ENCODE results near the gene SPOCK1.

SPOCK1 gene

GRCh38 chr5:137207023-137207760, 291.9 kb downstream of the SPOCK1 start:
- no peak for DNase-seq (ENCODE audit: low read depth)
- H3K4me3 ChIP-seq (ENCODE audit: control insufficient read depth, low read depth, low read length) = no peak overlapping the region
- no peak for TF ChIP-seq CTCF (IDR thresholded peaks at IDR 0.05; ENCODE audit: control insufficient read depth, insufficient read depth, low read depth, low read length, missing control alignments)

- no peak overlapping the region for H3K4me3 ChIP-seq (ENCODE audit: control insufficient read depth, low read depth, low read length)
- TF ChIP-seq CTCF (IDR thresholded peaks at IDR 0.05; ENCODE audit: control insufficient read depth, insufficient read depth, low read depth, low read length, missing control alignments) = peak; percentile 23
- DNase-seq (ENCODE audit: low read depth) = peak; percentile 39
Measured at GRCh38 chr5:137206030-137206715, 293.0 kb downstream of the SPOCK1 start.

GRCh38 chr5:137205231-137206027, 293.7 kb downstream of the SPOCK1 start:
- TF ChIP-seq CTCF (IDR thresholded peaks at IDR 0.05; ENCODE audit: control insufficient read depth, insufficient read depth, low read depth, low read length, missing control alignments) = no peak
- no peak overlapping the region for H3K4me3 ChIP-seq (ENCODE audit: control insufficient read depth, low read depth, low read length)
- no peak for DNase-seq (ENCODE audit: low read depth)

GRCh38 chr5:137203011-137203632, 296.0 kb downstream of the SPOCK1 start:
- H3K4me3 ChIP-seq (ENCODE audit: control insufficient read depth, low read depth, low read length) = no peak overlapping the region
- no peak for TF ChIP-seq CTCF (IDR thresholded peaks at IDR 0.05; ENCODE audit: control insufficient read depth, insufficient read depth, low read depth, low read length, missing control alignments)
- no peak for DNase-seq (ENCODE audit: low read depth)

- DNase-seq (ENCODE audit: low read depth) = peak; percentile 60
- H3K4me3 ChIP-seq (ENCODE audit: control insufficient read depth, low read depth, low read length) = no peak overlapping the region
- TF ChIP-seq CTCF (IDR thresholded peaks at IDR 0.05; ENCODE audit: control insufficient read depth, insufficient read depth, low read depth, low read length, missing control alignments) = peak; percentile 38
Measured at GRCh38 chr5:137201876-137202275, 297.2 kb downstream of the SPOCK1 start.
